Stimulated activated CD8-positive, alpha-beta memory T cell treated with anti-CD3 and anti-CD28 coated beads, Interleukin-15, amount 100 ng/mL, for 1 hour (primary cell): ENCODE measurements around the gene TMEM243.

Experiments
- DNase-seq: peaks from one replicate; pipeline ENCODE4 v3.0.0-alpha.2; 2020; ENCODE audit warnings: low read depth

TMEM243 gene

GRCh38 chr7:87155788-87156187 lies 63.7 kb downstream of the TMEM243 start:
- no peak for DNase-seq

DNA sequence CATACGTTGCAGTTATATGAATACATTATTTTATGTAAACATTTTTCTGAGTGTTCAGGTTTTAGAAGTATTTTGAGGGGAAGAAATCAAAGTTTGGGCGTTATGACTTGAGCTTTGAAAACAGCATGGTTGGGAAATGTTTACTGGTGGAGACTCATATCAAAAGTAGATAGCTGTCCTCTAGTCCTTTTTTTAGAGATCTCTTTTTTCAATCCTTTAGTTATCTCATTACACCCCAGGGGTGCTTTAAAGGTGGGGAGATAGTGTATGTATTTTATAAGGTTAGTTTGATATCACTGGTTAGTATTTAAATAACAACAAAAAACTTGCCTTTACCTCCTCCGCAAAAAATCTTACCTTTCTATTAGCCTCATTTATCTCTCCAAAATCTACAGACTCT lies 65.0 kb downstream of the TMEM243 start:
- DNase-seq: no peak

DNA sequence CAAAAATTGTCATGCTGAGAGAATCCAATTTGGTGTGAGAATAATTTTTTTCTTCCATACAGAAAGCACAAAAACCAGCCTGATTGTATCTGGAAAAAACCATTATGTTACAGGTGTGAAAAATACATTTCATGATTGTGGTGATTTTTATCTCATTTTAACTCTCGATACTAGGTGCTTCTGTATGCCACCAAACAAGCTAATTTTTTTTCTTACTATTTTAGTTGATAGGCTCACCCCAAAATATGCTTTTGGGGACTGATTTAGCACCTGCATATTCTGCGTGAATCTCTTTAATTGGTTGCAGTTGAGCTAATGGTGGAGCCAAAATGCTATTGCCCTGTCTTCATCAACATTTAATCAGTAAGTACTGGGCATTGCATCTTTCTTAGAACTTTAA lies 65.4 kb downstream of the TMEM243 start:
- no peak for DNase-seq

DNA sequence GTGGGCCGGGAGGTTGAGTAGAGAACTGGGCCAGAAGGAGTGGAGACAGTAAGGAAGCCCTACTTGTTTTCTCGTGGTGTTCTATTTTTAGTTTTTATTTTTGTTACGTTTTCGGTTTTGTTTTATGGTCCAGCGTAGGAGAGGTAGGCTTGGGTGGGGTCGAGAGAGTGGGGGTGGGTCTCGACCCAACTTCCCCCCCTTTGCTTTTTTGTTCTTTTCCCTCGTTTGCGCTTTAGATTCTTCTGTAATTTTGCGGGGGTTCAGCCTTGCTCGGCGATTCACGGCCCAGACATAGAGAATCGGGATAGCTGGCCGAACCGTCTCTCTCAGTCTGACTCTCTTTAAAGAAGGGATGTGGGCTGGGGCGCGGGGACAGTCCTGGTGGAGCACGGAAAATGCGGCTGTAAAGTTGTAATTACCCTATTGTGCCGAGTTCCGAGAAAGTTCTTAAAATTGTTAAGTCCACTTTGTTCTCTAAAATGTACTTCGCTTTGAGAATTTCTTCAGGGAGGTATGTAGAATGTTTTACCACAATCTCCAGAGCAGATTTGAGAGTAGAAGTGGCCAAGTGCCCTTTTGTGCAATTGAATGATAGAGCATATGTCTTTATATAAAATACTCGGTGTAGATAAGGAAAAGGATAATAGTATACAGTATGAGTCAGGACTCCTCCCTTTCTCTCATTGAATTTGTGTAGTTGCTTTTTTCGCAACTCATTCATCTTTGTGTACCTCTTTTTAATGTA lies 66.5 kb downstream of the TMEM243 start:
- peak; percentile 9 for DNase-seq

- DNase-seq: peak; percentile 70
These were observed 67.2 kb downstream of the TMEM243 start, which contains the start of gene DMTF1 for GRCh38 chr7:87152112-87152896. TSS of gene DMTF1 (plus strand) at chr7:87152453. CDS start at chr7:87164942, 12,489 bp downstream.

DNA sequence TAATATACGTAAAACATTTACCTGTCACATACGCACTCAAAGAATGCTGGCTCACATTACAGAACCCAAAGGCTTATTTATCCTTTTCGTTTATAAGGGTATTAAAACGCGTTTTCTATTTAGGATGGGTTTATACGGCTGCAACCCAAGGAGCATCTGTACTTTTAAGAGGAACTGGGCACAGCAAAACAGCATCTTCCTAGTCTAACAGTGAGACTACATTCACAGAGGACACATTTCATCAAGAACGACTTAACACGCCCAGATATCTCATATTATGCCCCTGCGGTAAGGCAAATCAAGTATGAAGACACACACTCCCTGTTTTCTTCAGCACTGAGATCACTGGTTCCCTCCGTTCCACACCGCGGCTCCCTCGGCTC lies 67.8 kb downstream of the TMEM243 start:
- no peak for DNase-seq

DNA sequence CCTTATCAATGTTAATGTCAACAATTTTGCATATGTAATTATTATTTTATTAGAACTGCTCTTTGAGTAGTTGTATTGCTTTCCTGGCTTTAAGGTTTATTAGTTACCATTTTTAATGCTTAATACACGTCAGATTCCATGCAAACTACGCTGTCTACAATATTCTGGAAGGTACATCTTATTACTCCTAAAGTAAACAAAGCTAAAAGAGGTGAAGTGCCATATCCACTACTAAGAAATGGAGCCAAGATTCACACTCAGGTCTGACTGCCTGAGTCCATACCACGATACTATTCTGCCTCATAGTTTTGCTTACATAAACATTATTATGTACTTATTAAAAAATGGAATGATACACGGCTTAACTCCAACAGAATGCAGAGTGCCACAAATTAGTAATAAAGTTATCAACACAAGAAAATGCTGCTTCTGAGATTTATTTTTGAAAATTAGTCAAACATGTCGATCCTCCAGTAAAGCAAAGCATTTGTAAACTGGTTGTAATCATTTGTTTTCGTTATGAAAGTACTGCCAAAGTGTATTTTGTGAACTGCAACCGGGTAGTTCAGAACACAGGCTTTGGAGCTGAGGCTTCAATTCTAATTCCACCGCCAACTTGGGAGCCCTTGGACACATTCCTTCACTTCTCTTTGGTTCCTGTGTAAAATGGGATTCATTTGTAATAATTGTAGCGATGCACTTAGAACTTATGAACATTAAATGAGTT lies 68.4 kb downstream of the TMEM243 start:
- DNase-seq: no peak

GRCh38 chr7:87148332-87148955 lies 71.1 kb downstream of the TMEM243 start:
- no peak for DNase-seq

DNA sequence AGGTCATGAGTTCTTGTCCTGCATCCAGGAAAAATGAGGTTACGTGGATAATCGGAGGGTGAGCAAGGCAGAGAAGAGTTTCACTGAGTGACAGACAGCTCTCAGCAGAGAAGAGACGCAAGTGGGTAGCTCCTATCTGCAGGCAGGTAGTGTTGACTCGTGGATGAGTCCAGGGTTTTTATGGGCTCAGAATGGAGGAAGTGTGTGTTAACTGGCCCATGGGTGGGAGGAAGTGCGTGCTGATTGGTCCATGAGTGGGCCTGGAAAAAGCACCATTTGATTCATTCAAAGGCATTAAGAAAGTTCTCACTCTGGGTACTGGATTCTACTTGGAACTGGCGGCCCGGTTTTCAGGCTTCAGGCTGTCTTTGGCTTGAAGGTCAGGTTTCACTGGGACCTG lies 72.0 kb downstream of the TMEM243 start:
- no peak for DNase-seq

DNA sequence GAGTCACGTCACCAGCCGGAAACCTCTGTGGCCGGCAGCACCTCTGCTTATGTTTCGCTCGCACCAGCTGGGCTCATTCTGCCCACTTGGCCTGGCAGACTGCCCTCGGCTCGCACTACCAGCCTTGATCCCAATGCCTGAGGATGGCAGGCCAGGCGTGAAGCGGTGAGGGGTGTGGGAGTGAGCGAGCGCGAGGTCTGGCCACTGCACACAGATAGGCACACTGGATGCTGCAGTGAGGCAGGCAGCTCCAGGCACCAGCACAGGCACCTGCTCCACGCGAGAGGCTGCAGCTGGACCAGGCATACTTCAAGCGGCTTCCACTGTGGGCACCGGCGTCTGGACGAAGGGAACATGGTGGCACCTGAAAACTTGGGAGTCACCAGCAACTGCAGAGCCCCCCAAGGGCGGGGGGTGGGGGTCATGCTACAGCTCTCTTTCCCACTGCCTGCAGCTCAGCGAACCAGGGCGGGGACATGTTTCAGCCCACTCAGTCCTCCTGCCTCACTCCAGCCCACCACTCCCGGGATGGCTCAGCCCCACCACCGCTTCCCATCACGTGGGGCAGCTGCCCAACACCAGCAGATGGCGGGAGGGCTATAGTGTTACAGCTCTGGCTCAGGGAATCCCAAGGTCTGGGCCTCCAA lies 72.7 kb downstream of the TMEM243 start:
- no peak for DNase-seq
